DLD1 (cell line): ENCODE measurements around the gene GLRA3.

Source experiments
- in situ Hi-C: cut with HindIII; loops from 2 replicates; pipeline ENCODE4 v1.10.0; 2017; ENCODE audit warnings: low sequenced_read_pairs

The GLRA3 gene

DNA sequence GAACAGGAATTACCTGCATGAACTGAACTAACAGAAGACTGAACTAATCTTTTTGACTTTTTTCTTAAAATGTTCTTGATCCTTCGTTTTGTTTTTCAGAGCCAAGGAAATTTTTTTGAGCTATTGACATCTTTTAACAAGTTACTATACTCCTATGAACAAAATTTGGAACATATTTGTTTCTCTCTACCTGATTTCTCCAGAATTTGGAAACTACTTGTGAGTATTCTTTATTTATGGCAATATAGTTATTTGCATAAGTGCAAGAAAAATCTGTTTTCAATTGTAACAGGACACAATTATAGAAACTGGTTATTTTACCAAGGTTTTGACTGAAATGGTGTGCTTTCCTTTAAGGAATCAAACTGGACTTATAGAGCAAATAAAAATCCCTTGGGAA, 217.3 kb downstream of the GLRA3 start:
- in situ Hi-C loops = no loop called here

DNA sequence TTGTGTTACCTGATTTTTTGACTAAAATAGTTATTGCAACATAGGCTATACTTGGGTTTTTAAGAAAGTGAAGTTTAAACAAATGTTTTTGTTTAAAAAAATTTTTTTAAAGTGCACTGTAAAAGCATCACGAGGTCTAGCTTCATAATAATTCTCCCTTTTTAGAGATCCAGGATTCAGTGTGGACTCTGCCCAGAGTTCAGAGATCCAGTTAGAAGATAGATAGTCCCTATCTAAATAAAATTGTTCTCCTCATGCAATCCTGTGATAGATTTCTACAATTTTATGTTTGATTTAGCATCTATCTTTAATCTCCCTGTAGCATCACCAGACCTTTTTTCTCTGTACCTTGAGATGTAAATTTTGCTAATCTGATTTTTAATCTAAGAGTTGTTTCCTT, 221.3 kb downstream of the GLRA3 start:
- in situ Hi-C loops = no loop called here

DNA sequence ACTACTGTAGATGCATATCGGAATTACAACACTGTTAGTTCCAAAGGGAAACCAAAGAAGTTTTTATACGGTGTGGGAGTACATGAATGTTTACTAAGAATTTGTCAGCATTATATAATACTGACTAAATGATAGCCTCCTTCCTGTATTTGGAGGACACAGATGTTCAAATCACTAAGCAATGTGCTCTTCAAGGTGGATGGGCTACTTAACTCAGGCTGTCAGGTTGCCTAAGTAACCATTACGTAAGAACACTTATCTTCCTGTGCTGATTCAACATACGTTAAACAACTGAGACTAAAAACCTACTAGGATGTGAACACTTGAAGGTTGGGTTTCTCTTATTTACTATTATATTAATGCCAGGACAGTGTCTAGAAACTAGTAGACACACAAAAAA, 224.8 kb downstream of the GLRA3 start:
- in situ Hi-C loops = no loop called here

DNA sequence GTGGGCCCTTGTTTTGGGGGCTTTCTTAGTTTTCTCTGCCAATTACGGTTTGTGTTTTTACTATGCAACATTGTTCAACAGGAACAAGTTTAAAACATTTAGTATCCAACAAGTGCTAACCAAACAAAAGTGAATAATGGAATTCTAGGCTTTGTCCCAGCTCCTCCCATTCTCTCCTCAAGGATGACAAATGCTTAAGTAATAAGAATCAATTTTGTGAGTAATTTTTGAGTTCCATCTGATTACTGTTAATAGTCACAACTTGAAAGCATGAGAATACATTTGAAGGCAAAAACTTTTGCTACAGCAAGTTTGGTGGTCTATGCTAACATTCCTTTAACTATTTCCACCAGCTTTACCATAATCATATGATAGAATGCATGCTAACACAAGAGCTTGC, 228.7 kb downstream of the GLRA3 start:
- in situ Hi-C loops = no loop called here

DNA sequence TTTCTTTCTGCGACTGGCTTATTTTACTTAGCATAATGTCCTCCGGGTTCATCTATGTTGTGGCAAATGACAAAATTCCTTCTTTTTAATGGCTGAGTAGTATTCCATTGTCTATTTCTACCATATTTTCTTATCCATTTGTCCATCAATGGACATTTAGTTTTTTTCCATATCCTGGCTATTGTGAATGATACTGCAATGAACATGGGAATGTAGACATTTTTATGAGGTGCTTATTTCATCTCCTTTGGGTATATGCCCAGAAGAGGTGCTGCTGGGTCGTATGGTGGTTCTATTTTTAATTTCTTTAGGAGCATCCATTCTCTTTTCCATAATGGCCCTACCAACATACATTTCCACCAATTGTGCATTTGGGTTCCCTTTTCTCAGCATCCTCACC, 230.2 kb downstream of the GLRA3 start:
- in situ Hi-C loops = no loop called here

DNA sequence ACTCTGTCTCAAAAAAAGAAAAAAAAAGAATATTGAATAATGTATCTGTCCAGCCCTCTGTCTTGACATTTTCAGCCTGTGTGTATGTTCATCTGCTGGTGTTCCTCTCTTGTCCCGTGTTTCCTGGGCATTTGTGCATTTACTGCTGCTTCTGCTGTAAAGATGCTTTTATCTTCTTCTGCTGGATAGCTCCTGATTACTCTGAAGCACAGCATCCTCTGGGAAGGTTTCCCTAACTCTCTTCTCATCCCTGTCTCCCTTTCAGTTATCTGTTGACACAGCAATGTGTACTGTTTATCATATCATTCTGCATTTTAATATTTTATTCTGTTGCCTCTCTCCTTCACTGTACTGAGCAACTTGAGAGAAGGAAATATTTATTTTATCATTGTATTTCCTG, 232.5 kb downstream of the GLRA3 start:
- in situ Hi-C loops = no loop called here

DNA sequence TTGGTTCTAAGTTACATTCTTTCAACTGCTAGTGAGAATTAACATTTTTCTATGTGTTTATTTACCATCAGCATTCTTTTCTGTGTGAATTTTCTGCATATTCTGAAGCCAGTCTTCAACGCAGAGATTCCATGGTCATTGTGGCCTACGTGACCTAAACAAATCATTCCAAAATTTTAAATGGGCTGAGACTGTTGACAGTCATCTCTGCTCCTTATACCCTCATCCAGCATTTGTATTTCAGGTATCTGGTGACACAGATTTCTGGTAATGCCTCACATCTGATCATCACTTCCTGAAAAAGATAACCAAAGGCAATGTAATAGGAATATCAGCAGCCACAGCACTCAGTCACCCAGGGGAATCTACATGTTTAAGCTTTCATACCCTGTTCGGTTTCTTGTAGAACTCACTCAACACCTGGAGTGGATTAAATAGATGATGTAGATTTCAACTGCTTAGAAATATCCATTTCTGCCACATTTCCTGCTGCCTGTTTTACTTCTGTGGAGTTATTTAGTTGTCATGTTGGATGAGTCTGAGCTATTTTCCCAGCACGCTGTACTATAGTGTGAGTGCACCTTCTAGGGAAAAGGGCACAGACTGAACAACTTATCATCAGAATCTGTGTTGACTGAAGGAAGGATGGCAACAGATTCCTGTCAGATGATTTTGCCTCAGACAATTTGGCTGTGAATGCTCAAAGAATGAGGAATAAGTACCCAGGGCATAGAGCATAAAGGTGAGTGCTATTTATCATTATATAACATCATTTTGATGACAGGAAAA, 233.7 kb downstream of the GLRA3 start:
- in situ Hi-C loops = no loop called here

DNA sequence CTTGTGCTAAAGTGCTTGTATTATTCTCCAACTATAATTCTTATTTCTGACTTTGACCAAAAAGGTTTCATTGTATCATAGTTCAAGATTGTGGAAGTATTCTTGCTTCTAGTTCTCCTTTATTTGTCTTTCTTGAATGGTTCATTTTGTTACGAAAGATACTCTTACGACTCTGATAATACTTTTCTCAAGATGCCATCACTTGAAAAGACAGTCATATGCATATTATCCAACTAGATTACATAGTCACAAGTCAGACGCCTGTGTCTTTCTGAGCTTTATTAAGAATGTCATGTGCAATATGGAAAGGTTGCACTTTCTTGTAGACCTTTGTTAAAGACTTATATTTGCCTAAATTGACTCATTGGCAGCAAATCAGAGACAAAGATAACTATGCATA, 235.3 kb downstream of the GLRA3 start:
- in situ Hi-C loops = no loop called here

DNA sequence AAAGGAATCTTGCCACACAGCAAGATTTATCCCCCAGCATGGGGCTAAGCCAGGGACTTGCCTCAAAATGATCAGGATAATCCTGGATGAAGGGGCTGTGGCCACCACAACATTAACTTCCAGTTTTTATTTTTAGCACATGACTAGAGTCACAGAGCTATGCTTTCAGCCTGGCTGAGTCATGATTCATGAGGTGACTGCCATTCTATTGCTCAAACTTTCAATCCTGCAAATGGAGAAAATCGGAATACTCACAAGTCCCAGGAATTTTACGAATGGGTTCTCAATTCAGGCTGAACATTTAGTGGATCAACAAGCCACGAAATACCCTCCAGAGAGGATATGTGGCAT, 236.1 kb downstream of the GLRA3 start:
- in situ Hi-C loops = no loop called here

DNA sequence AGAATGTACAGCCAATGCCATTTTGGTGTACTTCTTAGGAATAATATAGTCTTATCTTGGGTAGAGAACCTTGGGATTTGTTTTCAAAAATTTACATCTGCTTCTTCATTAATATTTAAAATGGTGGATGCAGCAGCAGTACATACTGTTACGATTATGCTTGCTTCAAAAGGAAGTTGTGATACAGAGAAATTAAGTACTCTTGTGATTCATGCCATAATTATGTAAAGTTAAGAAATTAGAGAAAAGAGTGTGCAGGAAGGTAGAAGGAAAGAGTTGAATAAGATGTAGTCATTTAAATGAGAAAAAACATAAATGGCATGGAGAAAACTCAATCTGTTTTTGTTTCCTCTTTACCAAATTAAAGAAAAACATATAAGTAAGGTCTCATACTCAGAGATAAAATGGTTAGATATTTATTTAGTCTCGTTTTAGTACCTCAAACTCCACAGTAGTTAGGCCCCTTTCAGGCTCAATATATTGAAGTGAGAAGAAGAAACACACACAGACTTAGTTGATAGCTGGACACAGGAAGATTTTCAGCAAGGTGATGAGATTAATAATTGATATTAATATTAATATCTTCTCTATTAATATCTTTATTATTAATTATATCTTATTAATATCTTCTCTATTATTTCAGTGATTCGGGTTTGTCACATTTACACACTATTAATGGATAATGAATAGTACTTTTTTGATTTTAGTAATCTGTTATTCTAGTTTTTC, 236.6 kb downstream of the GLRA3 start:
- in situ Hi-C loops = no loop called here

DNA sequence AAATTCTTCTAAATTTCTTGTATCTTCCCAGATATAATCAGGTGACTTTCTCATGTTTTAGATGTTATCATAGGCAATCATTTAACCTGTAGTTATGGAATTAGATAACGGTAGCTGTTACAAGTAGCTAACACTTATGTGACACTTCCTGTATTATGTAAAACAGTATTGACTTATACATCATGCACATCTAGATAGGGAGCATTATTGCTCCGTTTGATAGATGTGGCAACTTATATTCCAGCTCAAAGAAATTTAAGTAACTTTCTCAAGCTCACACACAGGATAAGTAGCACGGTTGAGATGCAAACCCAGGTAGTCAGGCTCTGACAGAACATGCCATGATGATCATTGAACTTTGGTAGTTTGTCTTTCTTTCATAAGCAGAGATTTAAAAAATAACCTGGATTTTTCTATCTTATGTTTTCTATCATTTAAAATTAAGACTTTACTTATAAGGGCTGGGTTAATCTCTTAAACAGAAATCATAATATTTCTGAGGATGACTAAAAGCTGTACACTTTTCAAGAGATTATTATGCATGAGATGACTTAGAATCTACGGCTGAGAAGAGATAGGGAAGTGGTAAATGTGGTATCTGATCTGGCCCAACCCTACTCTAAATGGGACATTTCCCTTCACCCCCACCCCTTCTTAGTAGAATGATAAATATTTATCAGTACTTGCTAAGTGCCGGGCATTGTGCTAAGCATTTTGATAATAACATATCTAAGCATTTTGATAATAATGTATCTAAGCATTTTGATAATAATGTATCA, 237.6 kb downstream of the GLRA3 start:
- in situ Hi-C loops = no loop called here

DNA sequence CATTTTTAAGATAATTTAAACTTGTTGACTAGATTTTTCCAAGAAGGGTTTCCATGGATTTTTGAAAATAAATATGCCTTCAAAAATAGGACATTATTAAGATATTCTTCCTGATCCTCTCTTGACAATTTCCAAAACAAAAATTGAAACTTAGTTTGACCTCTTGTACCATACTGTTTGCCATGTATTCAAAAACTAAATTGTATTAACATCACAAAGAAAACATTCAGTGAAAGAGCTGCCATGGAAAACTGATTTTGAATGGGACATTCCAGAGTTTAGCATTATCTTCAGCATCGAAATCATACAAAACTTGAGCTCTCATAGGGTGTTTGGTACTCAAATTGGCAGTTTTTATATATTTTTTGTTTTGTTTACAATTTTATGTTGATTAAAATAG, 238.7 kb downstream of the GLRA3 start:
- in situ Hi-C loops = no loop called here
